HepG2 (cell line): Measurements from ENCODE around the gene ATXN7L3. TPM values are rescaled to one million over a fixed set of nuclear protein-coding genes. Genes with fewer than 3 reads are reported as not detected.

Experiments
- ETV5 ChIP-seq: IDR thresholded peaks from 2 replicates; pipeline ENCODE4 v1.6.1; 2018; ENCODE audit warnings: missing biosample characterization, missing genetic modification reagents, inconsistent platforms, borderline replicate concordance
- KIAA2018 ChIP-seq: sonication (generic); formaldehyde crosslinking; IDR thresholded peaks from 2 replicates; pipeline ENCODE4 v1.5.0; 2020; ENCODE audit warnings: mild to moderate bottlenecking, missing genetic modification reagents, borderline replicate concordance
- SIX4 ChIP-seq: sonication (generic); formaldehyde crosslinking; IDR thresholded peaks from 2 replicates; pipeline ENCODE4 v1.4.0; 2020; ENCODE audit warnings: missing genetic modification reagents
- SMARCE1 ChIP-seq: fragments of 450-650 bp; IDR thresholded peaks from 2 replicates; pipeline ENCODE4 v1.6.1; 2017; ENCODE audit warnings: borderline replicate concordance
- ZBTB37 ChIP-seq: sonication (generic); formaldehyde crosslinking; IDR thresholded peaks from 2 replicates; pipeline ENCODE4 v1.4.0; 2020; ENCODE audit warnings: mild to moderate bottlenecking, missing genetic modification reagents
- ZBTB4 ChIP-seq: sonication (generic); formaldehyde crosslinking; IDR thresholded peaks from 2 replicates; pipeline ENCODE4 v1.4.0; 2020; ENCODE audit warnings: missing genetic modification reagents, mild to moderate bottlenecking, borderline replicate concordance
- ZBTB7A ChIP-seq: sonication (generic); formaldehyde crosslinking; IDR thresholded peaks from 2 replicates; pipeline ENCODE4 v1.8.0; 2022; ENCODE audit warnings: mild to moderate bottlenecking, missing genetic modification reagents
- ZNF180 ChIP-seq: sonication (generic); formaldehyde crosslinking; IDR thresholded peaks from 2 replicates; pipeline ENCODE4 v1.4.0; 2020; ENCODE audit warnings: low read depth, missing genetic modification reagents, borderline replicate concordance
- ZNF207 ChIP-seq: fragments of 450-650 bp; IDR thresholded peaks from 2 replicates; pipeline ENCODE4 v1.6.1; 2016; ENCODE audit warnings: antibody characterized with exemption, borderline replicate concordance
- ZNF235 ChIP-seq: sonication (generic); formaldehyde crosslinking; IDR thresholded peaks from 2 replicates; pipeline ENCODE4 v1.8.1; 2023; ENCODE audit warnings: mild to moderate bottlenecking, missing genetic modification reagents, borderline replicate concordance
- ZNF274 ChIP-seq: sonication (generic); formaldehyde crosslinking; IDR thresholded peaks from 2 replicates; pipeline ENCODE4 v1.5.1; 2020; ENCODE audit warnings: mild to moderate bottlenecking, missing genetic modification reagents
- ZNF607 ChIP-seq: sonication (generic); formaldehyde crosslinking; IDR thresholded peaks from 2 replicates; pipeline ENCODE4 v1.5.1; 2020; ENCODE audit warnings: missing genetic modification reagents, mild to moderate bottlenecking, borderline replicate concordance
- polyA plus RNA-seq, 8 experiments: library from polyadenylated mRNA; depleted of rRNA in 3 of 8; stranded (reverse) in 7 of 8; unstranded in 1 of 8; fragments of >200 nt; fragmentation: Illumina TruSeq in 4 of 8; extraction: Trizol in 4 of 8; gene quantifications; 2 replicates each; pipeline versions ENCODE4 v1.2.1 to v1.2.3, GENCODE V29; 2011 to 2016; ENCODE audit warnings: low read depth in 4 of 8, missing spikeins in 1 of 8, mixed read lengths in 1 of 8; ENCODE audit not compliant: insufficient read depth in 1 of 8
- total RNA-seq, 5 experiments: library from RNA; depleted of rRNA; stranded (reverse); fragments of >200 nt; fragmentation: Illumina TruSeq; extraction: Trizol; gene quantifications; 2 replicates each; pipeline ENCODE4 v1.2.3, GENCODE V29; 2016; ENCODE audit warnings: low read depth in 1 of 5
- TF ChIP-seq, protein P1 (sequence below): sonication (generic); formaldehyde crosslinking; IDR thresholded peaks from 2 replicates; pipeline ENCODE4 v1.8.1; 2023; ENCODE audit warnings: mild to moderate bottlenecking, moderate library complexity, missing genetic modification reagents

The ATXN7L3 gene
- total and polyA plus RNA-seq, 2 of the 13 experiments (the other 11 are each of a cell fraction or from before 2014, with no cell fraction given) = 44.5 to 59.1 TPM

DNA sequence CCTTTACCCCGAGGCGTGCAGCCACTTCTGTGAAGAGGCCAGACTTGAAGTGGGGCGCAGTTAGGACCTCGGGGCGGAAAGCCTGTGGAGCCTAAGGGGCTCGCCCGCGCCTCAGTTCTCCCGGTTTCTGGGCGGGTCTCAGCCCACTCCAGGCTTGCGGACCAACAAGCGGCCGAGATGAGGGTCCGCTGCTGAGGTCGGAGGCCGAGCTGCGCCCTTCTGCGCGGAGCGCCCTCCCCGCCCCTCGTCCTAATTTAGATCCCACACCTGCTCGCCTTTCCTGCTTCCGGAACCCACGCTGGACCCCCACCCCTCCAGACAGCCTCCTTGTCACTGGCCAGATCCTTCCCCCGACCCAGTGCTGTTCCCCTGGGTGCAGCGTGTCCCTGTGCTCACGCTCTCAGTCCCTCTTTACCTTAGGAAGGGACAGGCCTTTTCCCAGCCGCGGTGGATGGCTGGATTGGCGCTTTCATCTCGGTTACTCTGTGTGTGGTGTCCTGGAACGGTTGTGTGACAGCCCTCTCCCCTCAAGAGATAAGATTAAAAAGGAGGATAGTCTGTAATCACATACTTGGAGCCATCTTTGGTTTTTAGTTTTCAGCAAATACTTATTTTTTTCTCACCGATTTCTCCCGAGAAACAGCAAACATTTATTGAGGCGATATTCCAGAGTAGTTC is 933 bp upstream of the ATXN7L3 start (continued):
- no peak; the same call in 1 of the 2 replicates for TF ChIP-seq ETV5 (CRISPR knock-in tag)
- TF ChIP-seq KIAA2018 (CRISPR knock-in tag) = no peak
- no peak for TF ChIP-seq SMARCE1
- peak; percentile 77; the same call in 1 of the 2 replicates for TF ChIP-seq ZNF274
- no peak for TF ChIP-seq ZNF207
- no peak for TF ChIP-seq ZNF235 (CRISPR knock-in tag)
- TF ChIP-seq ZBTB7A (CRISPR knock-in tag) = peak; percentile 86
- TF ChIP-seq, protein P1, sequence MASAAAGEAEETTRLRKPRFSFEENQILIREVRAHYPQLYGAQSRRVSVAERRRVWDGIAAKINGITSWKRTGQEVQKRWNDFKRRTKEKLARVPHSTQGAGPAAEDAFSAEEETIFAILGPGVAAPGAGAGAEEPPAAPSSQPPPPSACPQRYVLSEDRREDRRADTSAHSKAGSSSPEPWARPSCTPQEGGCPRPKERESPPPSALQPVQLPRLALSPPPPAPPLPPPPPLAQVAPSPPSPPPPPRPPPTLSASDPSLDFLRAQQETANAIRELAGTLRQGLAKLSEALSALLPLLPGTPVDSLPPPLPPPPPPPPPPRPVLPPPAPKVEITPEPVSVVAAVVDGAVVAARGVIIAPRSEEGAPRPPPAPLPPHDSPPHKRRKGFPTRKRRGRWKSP (CRISPR knock-in tag) = peak; percentile 77
- TF ChIP-seq SIX4 (CRISPR knock-in tag) = no peak
- 0 out of 2 replicates have a peak, but pooled peaks have one; percentile 45 for TF ChIP-seq ZNF180 (CRISPR knock-in tag)
- TF ChIP-seq ZBTB4 (CRISPR knock-in tag) = no peak
- no peak for TF ChIP-seq ZBTB37 (CRISPR knock-in tag)
- no peak for TF ChIP-seq ZNF607 (CRISPR knock-in tag)
